Peyer's patch (tissue), 4 donors: ENCODE data around the gene ITGAE. TPM values are rescaled to one million over a fixed set of nuclear protein-coding genes. Genes with fewer than 3 reads are reported as not detected.

Source experiments
- DNase-seq, 3 donors: peaks; one replicate each; pipeline ENCODE4 v3.0.0-alpha.2; 2017 to 2019
- H3K27ac ChIP-seq, 4 donors: fragments of 200-600 bp; sonication (generic); one replicate each; pipeline ENCODE4 v1.5.1; 2016 to 2019
- H3K27me3 ChIP-seq, 2 donors: fragments of 200-600 bp; sonication (generic); one replicate each; pipeline ENCODE4 v1.5.1; 2019
- H3K36me3 ChIP-seq, 3 donors: fragments of 200-600 bp; sonication (generic); one replicate each; pipeline ENCODE4 v1.5.1; 2016 to 2019
- H3K4me1 ChIP-seq, 4 donors: fragments of 200-600 bp; sonication (generic); one replicate each; pipeline ENCODE4 v1.5.1; 2016 to 2019
- H3K4me3 ChIP-seq, 4 donors: fragments of 200-600 bp; sonication (generic); 1 replicate in 3 of 4; 2 replicates in 1 of 4; pipeline ENCODE4 v1.5.1; 2016 to 2019; ENCODE audit warnings: mild to moderate bottlenecking in 1 of 4
- H3K9me3 ChIP-seq, 4 donors: fragments of 200-600 bp; sonication (generic); one replicate each; pipeline ENCODE4 v1.5.1; 2016 to 2019; ENCODE audit warnings: mild to moderate bottlenecking in 1 of 4
- POLR2A ChIP-seq, 2 donors: fragments of 450-650 bp; IDR thresholded peaks; one replicate each; pipeline ENCODE4 v1.5.1; 2017; ENCODE audit warnings: antibody characterized with exemption in 2 of 2, mild to moderate bottlenecking in 2 of 2, moderate library complexity in 2 of 2
- total RNA-seq, 4 donors: library from RNA; depleted of rRNA; stranded (reverse); fragments of >200 nt; gene quantifications; one replicate each; pipeline ENCODE4 v1.1.0, GENCODE V29; 2016
- TF ChIP-seq, protein P1 (sequence below), 6 experiments: fragments of 450-650 bp in 4 of 6; fragments of 200-600 bp in 2 of 6; sonication (generic) in 1 of 6; IDR thresholded peaks; one replicate each; pipeline ENCODE4 v1.5.1; 2017 to 2019; ENCODE audit warnings: antibody characterized with exemption in 6 of 6, mild to moderate bottlenecking in 3 of 6, moderate library complexity in 1 of 6

Gene ITGAE
- total RNA-seq, 4 donors from 2014 or later = 14.9 to 41.8 (median 31.5) TPM

DNA sequence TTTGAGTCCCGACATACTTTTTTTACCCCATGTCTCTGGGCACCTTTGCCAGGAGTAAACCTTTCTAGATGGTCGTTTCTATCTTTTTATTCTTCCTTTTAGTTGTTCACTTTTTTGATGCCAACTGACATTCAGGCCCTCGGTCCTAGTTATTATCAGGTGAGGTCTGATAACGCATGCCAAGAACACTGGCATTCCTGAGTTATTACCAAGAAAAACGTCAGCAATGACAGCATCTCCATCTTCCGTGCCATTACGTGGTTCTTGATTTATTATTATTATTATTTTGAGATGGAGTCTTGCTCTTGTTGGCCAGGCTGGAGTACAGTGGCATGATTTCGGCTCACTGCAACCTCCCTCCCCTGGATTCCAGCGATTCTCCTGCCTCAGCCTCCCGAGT is 55.9 kb downstream of the ITGAE start:
- TF ChIP-seq, protein P1, sequence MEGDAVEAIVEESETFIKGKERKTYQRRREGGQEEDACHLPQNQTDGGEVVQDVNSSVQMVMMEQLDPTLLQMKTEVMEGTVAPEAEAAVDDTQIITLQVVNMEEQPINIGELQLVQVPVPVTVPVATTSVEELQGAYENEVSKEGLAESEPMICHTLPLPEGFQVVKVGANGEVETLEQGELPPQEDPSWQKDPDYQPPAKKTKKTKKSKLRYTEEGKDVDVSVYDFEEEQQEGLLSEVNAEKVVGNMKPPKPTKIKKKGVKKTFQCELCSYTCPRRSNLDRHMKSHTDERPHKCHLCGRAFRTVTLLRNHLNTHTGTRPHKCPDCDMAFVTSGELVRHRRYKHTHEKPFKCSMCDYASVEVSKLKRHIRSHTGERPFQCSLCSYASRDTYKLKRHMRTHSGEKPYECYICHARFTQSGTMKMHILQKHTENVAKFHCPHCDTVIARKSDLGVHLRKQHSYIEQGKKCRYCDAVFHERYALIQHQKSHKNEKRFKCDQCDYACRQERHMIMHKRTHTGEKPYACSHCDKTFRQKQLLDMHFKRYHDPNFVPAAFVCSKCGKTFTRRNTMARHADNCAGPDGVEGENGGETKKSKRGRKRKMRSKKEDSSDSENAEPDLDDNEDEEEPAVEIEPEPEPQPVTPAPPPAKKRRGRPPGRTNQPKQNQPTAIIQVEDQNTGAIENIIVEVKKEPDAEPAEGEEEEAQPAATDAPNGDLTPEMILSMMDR (IDR thresholded peaks at IDR 0.05) = no peak
- no peak for TF ChIP-seq POLR2A (IDR thresholded peaks at IDR 0.05)
- H3K27me3 ChIP-seq = no peaks in the 10 kb centered on the region
- no peaks in the 10 kb centered on the region for H3K36me3 ChIP-seq
- no peaks in the 10 kb centered on the region for H3K4me1 ChIP-seq
- DNase-seq = no peak
- no peak overlapping the region for H3K27ac ChIP-seq
- H3K9me3 ChIP-seq = no peaks in the 10 kb centered on the region
- H3K4me3 ChIP-seq = no peak overlapping the region

DNA sequence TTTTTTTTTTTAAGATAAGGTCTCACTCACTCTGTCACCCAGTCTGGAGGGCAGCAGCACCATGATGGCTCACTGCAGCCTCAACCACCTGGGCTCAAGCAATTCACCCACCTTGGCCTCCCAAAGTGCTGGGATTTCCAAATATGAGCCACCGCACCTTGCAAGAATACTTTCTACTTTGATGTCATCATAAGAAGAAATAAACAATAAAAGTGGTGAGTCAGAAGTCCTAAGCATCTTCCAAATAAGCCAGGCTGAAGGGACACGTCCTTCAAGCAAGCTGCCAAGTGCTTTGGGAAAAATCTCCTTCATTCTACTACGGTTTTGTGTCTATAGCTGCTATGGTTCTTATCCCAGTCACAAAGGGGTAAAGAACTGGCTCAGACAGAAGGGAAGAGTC is 57.0 kb downstream of the ITGAE start:
- peaks cover 0 to 9% (median 0%) of the 10 kb centered on the region in 4 donors for H3K4me1 ChIP-seq
- H3K4me3 ChIP-seq = no peak overlapping the region
- no peaks in the 10 kb centered on the region for H3K36me3 ChIP-seq
- DNase-seq = no peak
- TF ChIP-seq, protein P1 (IDR thresholded peaks at IDR 0.05) = no peak
- no peak for TF ChIP-seq POLR2A (IDR thresholded peaks at IDR 0.05)
- no peaks in the 10 kb centered on the region for H3K9me3 ChIP-seq
- no peak overlapping the region for H3K27ac ChIP-seq
- no peaks in the 10 kb centered on the region for H3K27me3 ChIP-seq

DNA sequence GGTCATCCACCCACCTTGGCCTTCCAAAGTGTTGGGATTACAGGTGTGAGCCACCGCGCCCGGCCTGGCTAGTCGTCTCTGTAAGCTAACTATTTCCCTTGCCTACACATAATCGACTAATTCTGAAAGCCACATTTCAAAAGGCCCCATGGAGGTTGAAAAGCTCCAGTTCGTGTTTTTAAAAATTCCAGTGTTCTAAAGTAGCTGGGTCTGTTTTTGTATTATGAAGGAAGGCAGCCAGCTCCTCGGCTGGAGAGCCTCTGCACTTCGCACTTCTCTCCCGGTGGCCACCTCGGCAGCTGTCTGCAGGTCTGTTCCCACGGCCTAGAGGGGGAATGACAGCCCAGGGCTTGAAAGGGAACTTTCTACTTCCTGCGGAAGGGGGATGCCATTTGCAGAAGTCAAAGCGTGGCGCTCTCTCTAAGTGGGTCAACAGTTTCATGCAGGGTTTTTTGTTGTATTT is 60.3 kb downstream of the ITGAE start:
- Histone ChIP-seq H3K4me3 (no peak overlapping the region), H3K4me1 (peaks cover 0 to 22% (median 6%) of the 10 kb centered on the region in 4 donors), H3K27me3 (no peaks in the 10 kb centered on the region), H3K9me3 (no peaks in the 10 kb centered on the region), H3K36me3 (no peaks in the 10 kb centered on the region), H3K27ac (peak overlapping the region in 2 of 4 donors; percentile 31 to 49)
- TF ChIP-seq POLR2A (IDR thresholded peaks at IDR 0.05) = no peak
- TF ChIP-seq, protein P1 (IDR thresholded peaks at IDR 0.05) = no peak
- DNase-seq = peak in 2 of 3 donors; percentile 69 to 72

DNA sequence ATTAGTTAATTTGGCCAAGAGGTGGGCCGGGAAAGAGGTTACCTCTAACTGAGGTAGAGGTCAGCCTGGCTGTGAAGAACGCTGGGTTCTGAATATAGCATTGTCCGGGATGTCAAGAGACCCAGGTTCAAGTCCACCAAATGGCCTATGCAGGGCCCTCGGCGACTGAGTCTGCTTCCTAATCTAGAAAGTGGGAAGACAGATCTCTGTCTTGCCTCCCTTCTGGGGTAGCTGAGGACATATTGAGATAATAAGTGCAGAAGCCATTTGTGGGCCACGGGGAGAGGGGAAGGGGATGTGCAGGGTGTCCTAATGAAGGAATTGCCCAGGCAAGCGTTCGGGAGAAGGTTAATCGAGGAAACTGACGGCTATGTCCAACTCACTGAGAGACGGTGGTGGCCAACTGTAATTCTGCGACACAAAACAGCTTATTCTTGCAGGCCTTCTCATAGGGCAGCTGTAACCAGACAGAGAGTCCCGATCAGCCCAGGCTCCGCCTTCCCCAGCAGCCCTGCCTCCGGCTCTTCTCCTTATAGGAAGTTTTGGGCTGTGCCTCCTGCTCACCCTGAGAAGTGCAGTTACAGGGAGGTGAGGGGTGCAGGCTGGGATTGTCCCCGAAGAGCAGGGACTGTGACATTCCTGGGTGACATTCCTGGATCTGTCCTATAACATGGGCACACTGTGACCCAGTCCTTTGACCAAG is 61.4 kb downstream of the ITGAE start:
- TF ChIP-seq POLR2A (IDR thresholded peaks at IDR 0.05) = no peak
- TF ChIP-seq, protein P1 (IDR thresholded peaks at IDR 0.05) = no peak
- Histone ChIP-seq H3K27me3 (no peaks in the 10 kb centered on the region), H3K4me3 (no peak overlapping the region), H3K36me3 (no peaks in the 10 kb centered on the region), H3K4me1 (peaks cover 0 to 22% (median 6%) of the 10 kb centered on the region in 4 donors), H3K9me3 (no peaks in the 10 kb centered on the region), H3K27ac (peak overlapping the region in 2 of 4 donors; percentile 66 to 78)
- DNase-seq = no peak

DNA sequence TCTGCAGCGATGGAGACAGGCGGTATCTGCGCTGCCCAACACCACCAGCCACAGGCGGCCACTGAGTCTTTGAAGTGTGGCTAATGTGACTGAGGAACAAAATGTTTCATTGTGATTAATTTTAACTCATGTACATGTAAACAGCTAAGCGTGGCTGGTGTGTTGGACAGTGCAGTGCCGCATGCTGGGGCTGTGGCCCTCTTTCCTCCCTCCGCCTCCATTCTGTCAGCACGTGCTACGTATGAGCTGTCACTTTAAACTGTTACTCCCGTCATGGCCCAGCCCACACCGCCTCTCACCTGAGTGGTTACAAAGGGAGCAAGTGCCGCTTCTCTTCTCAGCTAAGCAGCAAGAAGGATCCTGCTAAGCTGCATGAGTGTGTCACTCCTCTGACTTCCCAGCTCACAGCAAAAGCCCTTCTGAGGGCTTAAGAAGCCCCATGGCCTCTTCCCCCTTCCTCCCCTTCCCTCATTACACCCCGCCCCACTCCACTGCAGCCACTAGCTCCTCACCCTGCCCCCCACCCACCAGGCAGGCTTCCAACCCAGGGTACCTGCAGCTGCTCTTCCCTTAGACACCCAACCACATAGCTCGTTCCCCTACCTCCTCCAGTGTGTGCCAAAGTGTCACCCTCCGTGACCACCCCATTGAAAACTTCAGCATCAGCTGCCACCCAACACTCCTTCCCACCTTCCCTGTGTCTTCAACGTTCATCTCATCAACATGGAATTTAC is 62.3 kb downstream of the ITGAE start:
- peak; percentile 66 to 89 (median 73) for DNase-seq
- Histone ChIP-seq H3K4me3 (no peak overlapping the region), H3K9me3 (no peaks in the 10 kb centered on the region), H3K36me3 (no peaks in the 10 kb centered on the region), H3K4me1 (peaks cover 0 to 22% (median 6%) of the 10 kb centered on the region in 4 donors), H3K27me3 (no peaks in the 10 kb centered on the region), H3K27ac (peak overlapping the region; percentile 37 to 78 (median 58))
- TF ChIP-seq, protein P1 (IDR thresholded peaks at IDR 0.05) = no peak
- no peak for TF ChIP-seq POLR2A (IDR thresholded peaks at IDR 0.05)
